ENCODE measurements around the gene KRTAP10-8. TPM values are rescaled to one million over a fixed set of nuclear protein-coding genes. Genes with fewer than 3 reads are reported as not detected.
"Not testable (repeated sequence)": the region's sequence is repeated elsewhere in the genome, so short reads cannot be mapped to it uniquely, and the experiment has no call there.

Gene KRTAP10-8
- total and polyA plus RNA-seq, 2 of the 4 experiments (the other 2 are of a cell fraction) = not detected

GRCh38 chr21:44579833-44580144 lies 32.1 kb upstream of the KRTAP10-8 start:
- no peak overlapping the region for H3K18ac ChIP-seq (ENCODE audit: low read depth, low read length)
- dilution Hi-C loops (cut with HindIII; ENCODE audit: low sequenced_read_pairs, unreplicated experiment) = no loop called here
- no peak overlapping the region for H2BK20ac ChIP-seq (ENCODE audit: low read depth, low read length)
- ChIA-PET POLR2A (ENCODE audit: unreplicated experiment) (no interaction called here), CTCF (no interaction called here)
- WGBS, 2 experiments (ENCODE audit: extremely low coverage in 2 of 2, insufficient read length in 1 of 2) = 42% methylated on average over 4 of the region's 7 CpGs; no CpG with 5 or more reads in 1 of the 2 experiments
- no peak overlapping the region for H2BK120ac ChIP-seq (ENCODE audit: low read depth, low read length)
- H3K56ac ChIP-seq (ENCODE audit: extremely low read depth, insufficient read depth, low read length) = no peak overlapping the region
- no peaks in the 10 kb centered on the region for H3K9me1 ChIP-seq (ENCODE audit: insufficient read depth, low read length)
- H3K4me3 ChIP-seq (ENCODE audit: insufficient read depth, low read depth, low read length) = no peak overlapping the region
- H2AK9ac ChIP-seq (replicated peaks; ENCODE audit: low read depth, low read length, poor library complexity) = no peak overlapping the region
- H4K5ac ChIP-seq (ENCODE audit: low read depth, low read length) = no peak overlapping the region
- BruUV-seq (replicated peaks) = no TSS peak
- no peaks in the 10 kb centered on the region for H3K36me3 ChIP-seq (ENCODE audit: control insufficient read depth, insufficient read depth, low read length)
- H2AFZ ChIP-seq (replicated peaks; ENCODE audit: low read length, poor library complexity) = no peak overlapping the region
- H2BK15ac ChIP-seq (ENCODE audit: low read depth, low read length) = no peak overlapping the region
- no peak overlapping the region for H4K8ac ChIP-seq (ENCODE audit: low read depth in 2 of 2, low read length in 2 of 2)
- no peaks in the 10 kb centered on the region; the same call in 1 of the 2 replicates for H3K27me3 ChIP-seq (ENCODE audit: control insufficient read depth, insufficient read depth, low read length)
- no peaks in the 10 kb centered on the region for H3K79me1 ChIP-seq (ENCODE audit: low read depth in 1 of 2, low read length in 2 of 2)
- H3K23ac ChIP-seq (ENCODE audit: low read depth, low read length) = no peak overlapping the region
- in situ Hi-C loops (cut with MboI; ENCODE audit: low sequenced_read_pairs) = no loop called here
- H3K4me1 ChIP-seq (ENCODE audit: control insufficient read depth, insufficient read depth, low read length) = no peaks in the 10 kb centered on the region
- no peak overlapping the region for H3K4ac ChIP-seq (ENCODE audit: low read depth, low read length)
- ATAC-seq (ENCODE audit: low read depth) = no peak
- no peak overlapping the region for H2AK5ac ChIP-seq (ENCODE audit: low read depth, low read length)
- intact Hi-C loops (cut with micrococcal nuclease) = no loop called here
- no peaks in the 10 kb centered on the region for H4K20me1 ChIP-seq (ENCODE audit: insufficient read depth, low read length)
- no peak overlapping the region for H3K9ac ChIP-seq (ENCODE audit: low read depth, low read length)
- H3K27ac ChIP-seq (ENCODE audit: insufficient read depth, low read length) = no peak overlapping the region
- H3K14ac ChIP-seq (replicated peaks; ENCODE audit: low read depth, low read length) = no peak overlapping the region
- peaks cover 11% of the 10 kb centered on the region for H3K9me3 ChIP-seq (ENCODE audit: control insufficient read depth, insufficient read depth, low read length)
- no peak overlapping the region for H3K4me2 ChIP-seq (ENCODE audit: low read depth, low read length)
- no peak for TF ChIP-seq RCOR1 (IDR thresholded peaks at IDR 0.05; ENCODE audit: insufficient replicate concordance, low read length)
- no peak for TF ChIP-seq FOS (IDR thresholded peaks at IDR 0.05; ENCODE audit: low read depth, low read length)
- no peak for TF ChIP-seq BHLHE40 (IDR thresholded peaks at IDR 0.05; ENCODE audit: low read depth, low read length)
- TF ChIP-seq, protein P1, sequence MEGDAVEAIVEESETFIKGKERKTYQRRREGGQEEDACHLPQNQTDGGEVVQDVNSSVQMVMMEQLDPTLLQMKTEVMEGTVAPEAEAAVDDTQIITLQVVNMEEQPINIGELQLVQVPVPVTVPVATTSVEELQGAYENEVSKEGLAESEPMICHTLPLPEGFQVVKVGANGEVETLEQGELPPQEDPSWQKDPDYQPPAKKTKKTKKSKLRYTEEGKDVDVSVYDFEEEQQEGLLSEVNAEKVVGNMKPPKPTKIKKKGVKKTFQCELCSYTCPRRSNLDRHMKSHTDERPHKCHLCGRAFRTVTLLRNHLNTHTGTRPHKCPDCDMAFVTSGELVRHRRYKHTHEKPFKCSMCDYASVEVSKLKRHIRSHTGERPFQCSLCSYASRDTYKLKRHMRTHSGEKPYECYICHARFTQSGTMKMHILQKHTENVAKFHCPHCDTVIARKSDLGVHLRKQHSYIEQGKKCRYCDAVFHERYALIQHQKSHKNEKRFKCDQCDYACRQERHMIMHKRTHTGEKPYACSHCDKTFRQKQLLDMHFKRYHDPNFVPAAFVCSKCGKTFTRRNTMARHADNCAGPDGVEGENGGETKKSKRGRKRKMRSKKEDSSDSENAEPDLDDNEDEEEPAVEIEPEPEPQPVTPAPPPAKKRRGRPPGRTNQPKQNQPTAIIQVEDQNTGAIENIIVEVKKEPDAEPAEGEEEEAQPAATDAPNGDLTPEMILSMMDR (conservative IDR thresholded peaks at IDR 0.05; ENCODE audit: low read depth, low read length) = no peak
- TF ChIP-seq POLR2A (IDR thresholded peaks at IDR 0.05; ENCODE audit: low read depth, low read length) = no peak
- TF ChIP-seq MAFK (IDR thresholded peaks at IDR 0.05; ENCODE audit: low read depth, low read length) = no peak
- TF ChIP-seq CEBPB (IDR thresholded peaks at IDR 0.05; ENCODE audit: low read depth, low read length) = no peak
- no peak for TF ChIP-seq MXI1 (IDR thresholded peaks at IDR 0.05; ENCODE audit: borderline replicate concordance, low read depth, low read length)
- no peak overlapping the region for H2BK5ac ChIP-seq (ENCODE audit: low read depth, low read length, poor library complexity, severe bottlenecking)
- no peak overlapping the region for H4K91ac ChIP-seq (ENCODE audit: insufficient read depth, low read depth, low read length)
- no peak for DNase-seq

DNA sequence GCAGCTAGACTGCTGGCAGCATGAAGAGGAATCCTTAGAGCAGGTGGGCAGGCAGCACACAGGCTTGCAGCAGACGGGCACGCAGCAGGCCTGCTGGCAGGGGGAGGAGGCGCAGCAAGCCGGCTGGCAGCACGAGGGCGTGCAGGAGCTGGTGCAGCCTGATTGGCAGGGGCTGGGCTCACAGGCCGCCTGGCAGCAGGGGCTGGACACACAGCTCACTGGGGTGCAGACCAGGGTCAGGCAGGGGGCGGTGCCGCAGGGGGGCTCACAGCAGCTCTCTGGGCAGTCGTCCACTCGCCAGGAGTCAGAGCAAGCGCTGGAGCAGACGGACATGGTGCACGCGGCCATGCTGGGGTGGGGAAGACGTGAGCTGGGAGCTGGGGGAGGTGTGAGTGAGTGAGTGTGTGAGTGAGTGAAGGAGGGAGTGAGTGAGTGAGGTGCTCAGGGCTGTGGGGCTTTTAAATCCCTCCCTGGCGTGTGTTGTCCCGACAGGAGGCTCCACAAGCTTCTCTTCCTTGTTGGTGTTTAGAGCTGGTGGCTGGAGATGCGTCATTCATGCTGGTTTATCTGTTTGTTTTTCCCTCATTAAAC lies 31.6 kb upstream of the KRTAP10-8 start, which contains the start of gene KRTAP10-5:
TSS of gene KRTAP10-5 (minus strand) at position 374 of the 591 bp plus-strand sequence. CDS start at position 348, 26 bp downstream.
- DNase-seq; H3K4me1 ChIP-seq (ENCODE audit: control insufficient read depth, insufficient read depth, low read length); in situ Hi-C loops (cut with MboI; ENCODE audit: low sequenced_read_pairs); H3K4ac ChIP-seq (ENCODE audit: low read depth, low read length); H4K91ac ChIP-seq (ENCODE audit: insufficient read depth, low read depth, low read length); H4K5ac ChIP-seq (ENCODE audit: low read depth, low read length); H3K79me1 ChIP-seq (ENCODE audit: low read depth in 1 of 2, low read length in 2 of 2); ATAC-seq (ENCODE audit: low read depth); intact Hi-C loops (cut with micrococcal nuclease); H4K8ac ChIP-seq (ENCODE audit: low read depth in 2 of 2, low read length in 2 of 2); H3K9me1 ChIP-seq (ENCODE audit: insufficient read depth, low read length); BruUV-seq (replicated peaks); H2BK20ac ChIP-seq (ENCODE audit: low read depth, low read length); H3K14ac ChIP-seq (replicated peaks; ENCODE audit: low read depth, low read length); H2BK5ac ChIP-seq (ENCODE audit: low read depth, low read length, poor library complexity, severe bottlenecking); H3K4me2 ChIP-seq (ENCODE audit: low read depth, low read length); H3K4me3 ChIP-seq (ENCODE audit: insufficient read depth, low read depth, low read length); H2AK9ac ChIP-seq (replicated peaks; ENCODE audit: low read depth, low read length, poor library complexity); H2BK15ac ChIP-seq (ENCODE audit: low read depth, low read length); H3K9ac ChIP-seq (ENCODE audit: low read depth, low read length); H3K27me3 ChIP-seq (ENCODE audit: control insufficient read depth, insufficient read depth, low read length); H2AK5ac ChIP-seq (ENCODE audit: low read depth, low read length); H3K23ac ChIP-seq (ENCODE audit: low read depth, low read length); H2BK120ac ChIP-seq (ENCODE audit: low read depth, low read length); H4K20me1 ChIP-seq (ENCODE audit: insufficient read depth, low read length); H3K27ac ChIP-seq (ENCODE audit: insufficient read depth, low read length); H3K36me3 ChIP-seq (ENCODE audit: control insufficient read depth, insufficient read depth, low read length); H2AFZ ChIP-seq (replicated peaks; ENCODE audit: low read length, poor library complexity); CTCF ChIA-PET; POLR2A ChIA-PET (ENCODE audit: unreplicated experiment); dilution Hi-C loops (cut with HindIII; ENCODE audit: low sequenced_read_pairs, unreplicated experiment); H3K18ac ChIP-seq (ENCODE audit: low read depth, low read length); H3K56ac ChIP-seq (ENCODE audit: extremely low read depth, insufficient read depth, low read length): not testable (repeated sequence)
- WGBS, 2 experiments (ENCODE audit: extremely low coverage in 2 of 2, insufficient read length in 1 of 2) = 35% methylated on average over 6 of the region's 19 CpGs; no CpG with 5 or more reads in 1 of the 2 experiments
- peaks cover 11% of the 10 kb centered on the region for H3K9me3 ChIP-seq (ENCODE audit: control insufficient read depth, insufficient read depth, low read length)

All from IMR-90 (cell line).